Measurements from ENCODE around the gene SPTY2D1. TPM values are rescaled to one million over a fixed set of nuclear protein-coding genes. Genes with fewer than 3 reads are reported as not detected.
A peak's percentile ranks its signal among the peaks of the same experiment; 100 is the strongest.
"Not testable (repeated sequence)": the region's sequence is repeated elsewhere in the genome, so short reads cannot be mapped to it uniquely, and the experiment has no call there.

The SPTY2D1 gene
- total RNA-seq, 4 donors from 2014 or later: 8.2 to 18.4 (median 16.4) TPM

DNA sequence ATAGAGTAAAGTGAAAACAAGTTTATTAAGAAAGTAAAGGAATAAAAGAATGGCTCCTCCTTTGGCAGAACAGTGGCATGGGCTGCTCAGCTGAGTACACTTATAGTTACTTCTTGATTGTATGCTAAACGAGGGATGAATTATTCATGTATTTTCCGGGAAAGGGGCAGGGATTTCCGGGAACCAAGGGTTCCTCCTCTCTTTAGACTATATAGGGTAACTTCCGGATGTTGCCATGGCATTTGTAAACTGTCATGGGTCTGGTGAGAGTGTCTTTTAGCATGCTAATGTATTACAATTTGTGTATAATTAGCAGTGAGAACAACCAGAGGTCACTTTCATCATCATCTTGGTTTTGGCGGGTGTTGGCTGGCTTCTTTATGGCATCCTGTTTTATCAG, 23.5 kb upstream of the SPTY2D1 start:
- H3K4me3 ChIP-seq: no peak overlapping the region
- 78 to 85% methylated on average over 4 to 5 of the region's 5 CpGs for WGBS, 2 donors (ENCODE audit: low coverage in 1 of 2)
- no peak for TF ChIP-seq CTCF (IDR thresholded peaks at IDR 0.05)
- TF ChIP-seq EP300 (IDR thresholded peaks at IDR 0.05; ENCODE audit: low read depth): no peak
- no peak for TF ChIP-seq POLR2A (IDR thresholded peaks at IDR 0.05)
- TF ChIP-seq POLR2AphosphoS5 (IDR thresholded peaks at IDR 0.05): no peak
- H3K27me3 ChIP-seq: peaks cover 3% of the 10 kb centered on the region
- DNase-seq: no peak
- H3K9me3 ChIP-seq: no peaks in the 10 kb centered on the region
- no peaks in the 10 kb centered on the region for H3K36me3 ChIP-seq
- no peaks in the 10 kb centered on the region for H3K4me1 ChIP-seq
- intact Hi-C loops (cut with DNase I; ENCODE audit: low total_unique reads) (no loop called here), in situ Hi-C loops (cut with MboI; ENCODE audit: low pct_ligation_motif_present in 1 of 4, low pct_unique_long_range_greater_than_20kb in 1 of 4, low sequenced_read_pairs in 3 of 4) (no loop called here)
- H3K27ac ChIP-seq: no peak overlapping the region

DNA sequence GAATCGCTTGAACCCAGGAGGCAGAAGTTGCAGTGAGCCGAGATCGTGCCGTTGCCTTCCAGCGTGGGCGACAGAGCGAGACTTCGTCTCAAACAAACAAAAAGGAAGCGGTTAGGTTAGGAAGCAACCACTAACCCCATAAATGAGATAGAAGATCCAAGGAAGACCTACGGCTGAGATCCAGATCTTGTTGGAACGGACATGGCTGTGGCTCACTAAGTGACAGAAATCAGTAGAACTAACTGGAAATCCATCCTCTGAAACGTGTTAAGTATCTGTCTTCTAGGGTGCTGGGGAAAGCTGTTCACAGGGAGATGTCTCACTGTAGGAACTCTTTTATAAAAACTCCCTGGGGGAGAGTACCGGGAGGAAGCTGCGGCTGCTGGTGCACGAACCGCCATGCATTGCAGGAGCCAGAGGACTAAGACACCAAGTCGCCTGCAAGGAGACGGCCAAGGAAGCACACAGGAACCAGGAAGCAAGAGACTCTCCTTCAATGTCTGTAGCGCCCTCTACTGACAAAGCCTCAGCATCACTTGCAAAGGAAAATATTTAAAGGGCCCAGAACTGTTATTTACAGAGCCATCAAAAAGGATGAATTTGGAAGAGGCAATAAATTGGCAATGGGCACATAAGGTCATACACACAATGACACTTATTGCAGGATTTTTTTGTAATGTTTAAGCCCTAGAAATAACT, 16.9 kb upstream of the SPTY2D1 start:
- in situ Hi-C loops (cut with MboI; ENCODE audit: low pct_ligation_motif_present in 1 of 4, low pct_unique_long_range_greater_than_20kb in 1 of 4, low sequenced_read_pairs in 3 of 4) (no loop called here), intact Hi-C loops (cut with DNase I; ENCODE audit: low total_unique reads) (no loop called here)
- Histone ChIP-seq H3K4me3 (no peak overlapping the region), H3K36me3 (no peaks in the 10 kb centered on the region), H3K4me1 (peaks cover 0 to 3% (median 0%) of the 10 kb centered on the region in 4 donors), H3K9me3 (no peaks in the 10 kb centered on the region), H3K27ac (no peak overlapping the region), H3K27me3 (no peaks in the 10 kb centered on the region)
- 14 to 69% methylated on average over 1 to 19 of the region's 19 CpGs for WGBS, 2 donors (ENCODE audit: low coverage in 1 of 2)
- DNase-seq: peak; percentile 59
- TF ChIP-seq POLR2AphosphoS5 (IDR thresholded peaks at IDR 0.05) (no peak), CTCF (IDR thresholded peaks at IDR 0.05) (peak; percentile 48 to 61 (median 54))

- Histone ChIP-seq H3K4me3 (no peak overlapping the region), H3K27ac (no peak overlapping the region), H3K36me3 (no peaks in the 10 kb centered on the region), H3K9me3 (no peaks in the 10 kb centered on the region), H3K4me1 (peaks cover 0 to 3% (median 0%) of the 10 kb centered on the region in 4 donors), H3K27me3 (no peaks in the 10 kb centered on the region)
- TF ChIP-seq POLR2AphosphoS5 (IDR thresholded peaks at IDR 0.05): no peak
- no peak for TF ChIP-seq POLR2A (IDR thresholded peaks at IDR 0.05)
- no peak for TF ChIP-seq EP300 (IDR thresholded peaks at IDR 0.05; ENCODE audit: low read depth)
- no peak for TF ChIP-seq CTCF (IDR thresholded peaks at IDR 0.05)
- DNase-seq: no peak
- in situ Hi-C loops (cut with MboI; ENCODE audit: low pct_ligation_motif_present in 1 of 4, low pct_unique_long_range_greater_than_20kb in 1 of 4, low sequenced_read_pairs in 3 of 4): no loop called here
- intact Hi-C loops (cut with DNase I; ENCODE audit: low total_unique reads): no loop called here
- 81 to 83% methylated on average over 3 to 4 of the region's 4 CpGs for WGBS, 2 donors (ENCODE audit: low coverage in 1 of 2)
Observed at GRCh38 chr11:18650353-18650752, 16.2 kb upstream of the SPTY2D1 start.

GRCh38 chr11:18643034-18643433, 8.9 kb upstream of the SPTY2D1 start:
- H3K27me3 ChIP-seq; H3K4me1 ChIP-seq; H3K9me3 ChIP-seq; H3K4me3 ChIP-seq; intact Hi-C loops (cut with DNase I; ENCODE audit: low total_unique reads); H3K27ac ChIP-seq; DNase-seq; H3K36me3 ChIP-seq: not testable (repeated sequence)
- WGBS, 2 donors (ENCODE audit: low coverage in 1 of 2): 75 to 100% methylated on average over 1 to 4 of the region's 4 CpGs
- in situ Hi-C loops (cut with MboI; ENCODE audit: low pct_ligation_motif_present in 1 of 4, low pct_unique_long_range_greater_than_20kb in 1 of 4, low sequenced_read_pairs in 3 of 4): loop anchor here in 1 of 4 donors (25.0 kb wide), 1 partner anchor 106 kb away; the partner anchor contains the start of gene TSG101

GRCh38 chr11:18641677-18642076, 7.5 kb upstream of the SPTY2D1 start:
- no peak overlapping the region for H3K4me3 ChIP-seq
- WGBS, 2 donors (ENCODE audit: low coverage in 1 of 2): 65 to 83% methylated on average over 1 of the region's 1 CpG
- no peaks in the 10 kb centered on the region for H3K4me1 ChIP-seq
- H3K27me3 ChIP-seq: no peaks in the 10 kb centered on the region
- no peak for DNase-seq
- no peaks in the 10 kb centered on the region for H3K36me3 ChIP-seq
- TF ChIP-seq POLR2AphosphoS5 (IDR thresholded peaks at IDR 0.05) (no peak), CTCF (IDR thresholded peaks at IDR 0.05) (no peak), EP300 (IDR thresholded peaks at IDR 0.05; ENCODE audit: low read depth) (no peak), POLR2A (IDR thresholded peaks at IDR 0.05) (no peak)
- H3K27ac ChIP-seq: no peak overlapping the region
- intact Hi-C loops (cut with DNase I; ENCODE audit: low total_unique reads): no loop called here
- H3K9me3 ChIP-seq: no peaks in the 10 kb centered on the region
- in situ Hi-C loops (cut with MboI; ENCODE audit: low pct_ligation_motif_present in 1 of 4, low pct_unique_long_range_greater_than_20kb in 1 of 4, low sequenced_read_pairs in 3 of 4): loop anchor here in 1 of 4 donors (25.0 kb wide), 1 partner anchor 104 kb away; the partner anchor contains the start of gene TSG101
